Left ventricle myocardium superior (tissue), 1 donor: Measurements from ENCODE around the gene OR5M3. TPM values are rescaled to one million over a fixed set of nuclear protein-coding genes. Genes with fewer than 3 reads are reported as not detected.

Experiments used
- ATAC-seq: fragments of 200-7000 bp; cut with Tn5 transposase; one replicate; pipeline ENCODE4 v1.9.1; 2020; ENCODE audit warnings: mild to moderate bottlenecking, moderate library complexity
- DNase-seq: peaks from one replicate; pipeline ENCODE4 v3.0.0-alpha.2; 2020
- intact Hi-C: fragments of 100-400 bp; cut with micrococcal nuclease; formaldehyde crosslinking; loops from one replicate; pipeline ENCODE4 v1.11.0; 2022
- long read RNA-seq: library from polyadenylated mRNA; unstranded; transcript quantifications from one replicate; pipeline ENCODE4 v2.0.0, GENCODE V29; 2021
- total RNA-seq: library from RNA; stranded (reverse); fragmentation: NEBNext Ultra II Directional; extraction: Animal tissue kit (Norgen Biotek cat#: 25700); gene quantifications from one replicate; pipeline ENCODE4 v1.2.1, GENCODE V29; 2021
- donor health status: DM: no; HTN: yes; CAD: no; lungs with severe emphysema.

Gene OR5M3
- not detected for total RNA-seq
- long read RNA-seq, result 0 reads

- DNase-seq, result no peak
- no peak for ATAC-seq
- intact Hi-C loops, result no loop called here
These were observed at the start of gene OR5M3 for GRCh38 chr11:56473252-56473651. TSS of gene OR5M3 (minus strand) at chr11:56473352. CDS start at chr11:56470497, 2,855 bp downstream.

- DNase-seq (no peak), ATAC-seq (no peak)
- intact Hi-C loops, result no loop called here
These were observed 48.9 kb upstream of the OR5M3 start for GRCh38 chr11:56522008-56522407.

- no peak for ATAC-seq
- DNase-seq, result no peak
- intact Hi-C loops, result no loop called here
These were observed 40.1 kb upstream of the OR5M3 start for GRCh38 chr11:56513280-56513679.

GRCh38 chr11:56509439-56509838, 36.3 kb upstream of the OR5M3 start:
- DNase-seq, result no peak
- intact Hi-C loops, result no loop called here
- ATAC-seq, result no peak

- intact Hi-C loops, result no loop called here
- ATAC-seq (no peak), DNase-seq (no peak)
These were observed 23.9 kb upstream of the OR5M3 start for GRCh38 chr11:56497010-56497409.

GRCh38 chr11:56495117-56495516, 22.0 kb upstream of the OR5M3 start:
- intact Hi-C loops, result no loop called here
- no peak for DNase-seq
- ATAC-seq, result no peak

GRCh38 chr11:56491270-56491669, 18.1 kb upstream of the OR5M3 start, which contains the start of gene OR5M8:
TSS of gene OR5M8 (minus strand) at chr11:56491370. CDS start at chr11:56491370, 0 bp downstream.
- DNase-seq (no peak), ATAC-seq (no peak)
- intact Hi-C loops, result no loop called here

GRCh38 chr11:56486801-56487200, 13.6 kb upstream of the OR5M3 start:
- ATAC-seq (no peak), DNase-seq (no peak)
- intact Hi-C loops, result no loop called here

GRCh38 chr11:56474729-56475235, 1.6 kb upstream of the OR5M3 start:
- intact Hi-C loops, result no loop called here
- DNase-seq (no peak), ATAC-seq (no peak)

GRCh38 chr11:56457076-56457475, 16.1 kb downstream of the OR5M3 start:
- DNase-seq (no peak), ATAC-seq (no peak)
- intact Hi-C loops, result no loop called here

GRCh38 chr11:56453521-56453920, 19.6 kb downstream of the OR5M3 start:
- no peak for DNase-seq
- no peak for ATAC-seq
- intact Hi-C loops, result no loop called here

Other genes with a start within 250 kb of the OR5M3 start
- gene OR5T2, start 239.1 kb downstream of the OR5M3 start, total RNA-seq, result not detected
- gene OR5T3, start 221.1 kb downstream of the OR5M3 start, total RNA-seq, result not detected
- not detected for gene OR5T1, start 199.2 kb downstream of the OR5M3 start, total RNA-seq
- gene OR8H1, start 181.1 kb downstream of the OR5M3 start, total RNA-seq, result not detected
- not detected for gene OR8K3, start 158.2 kb downstream of the OR5M3 start, total RNA-seq
- gene OR8K1, start 127.3 kb downstream of the OR5M3 start, total RNA-seq, result not detected
- not detected for gene OR8J1, start 119.1 kb downstream of the OR5M3 start, total RNA-seq
- not detected for gene OR8U1, start 97.7 kb downstream of the OR5M3 start, total RNA-seq
- not detected for gene OR5AL1, start 60.7 kb downstream of the OR5M3 start, total RNA-seq
- not detected for gene OR5M8, start 18.0 kb upstream of the OR5M3 start, total RNA-seq
- not detected for gene OR5M11, start 69.9 kb upstream of the OR5M3 start, total RNA-seq
- gene OR5M10, start 104.4 kb upstream of the OR5M3 start, total RNA-seq, result not detected
- gene OR5M1, start 141.5 kb upstream of the OR5M3 start, total RNA-seq, result not detected
- gene OR5AP2, start 169.1 kb upstream of the OR5M3 start, total RNA-seq, result not detected
- gene OR5AR1, start 190.3 kb upstream of the OR5M3 start, total RNA-seq, result not detected
- not detected for gene OR9G1, start 225.7 kb upstream of the OR5M3 start, total RNA-seq